NCI-H748 treated with DMSO at 0.1 percent for 48 hours (cell line): ENCODE measurements around the gene CDKN2B-AS1.

ENCODE experiments used
- DNase-seq: peaks from one replicate; lab custom pipeline; 2025; lab: John Stamatoyannopoulos, UW

CDKN2B-AS1 gene

DNA sequence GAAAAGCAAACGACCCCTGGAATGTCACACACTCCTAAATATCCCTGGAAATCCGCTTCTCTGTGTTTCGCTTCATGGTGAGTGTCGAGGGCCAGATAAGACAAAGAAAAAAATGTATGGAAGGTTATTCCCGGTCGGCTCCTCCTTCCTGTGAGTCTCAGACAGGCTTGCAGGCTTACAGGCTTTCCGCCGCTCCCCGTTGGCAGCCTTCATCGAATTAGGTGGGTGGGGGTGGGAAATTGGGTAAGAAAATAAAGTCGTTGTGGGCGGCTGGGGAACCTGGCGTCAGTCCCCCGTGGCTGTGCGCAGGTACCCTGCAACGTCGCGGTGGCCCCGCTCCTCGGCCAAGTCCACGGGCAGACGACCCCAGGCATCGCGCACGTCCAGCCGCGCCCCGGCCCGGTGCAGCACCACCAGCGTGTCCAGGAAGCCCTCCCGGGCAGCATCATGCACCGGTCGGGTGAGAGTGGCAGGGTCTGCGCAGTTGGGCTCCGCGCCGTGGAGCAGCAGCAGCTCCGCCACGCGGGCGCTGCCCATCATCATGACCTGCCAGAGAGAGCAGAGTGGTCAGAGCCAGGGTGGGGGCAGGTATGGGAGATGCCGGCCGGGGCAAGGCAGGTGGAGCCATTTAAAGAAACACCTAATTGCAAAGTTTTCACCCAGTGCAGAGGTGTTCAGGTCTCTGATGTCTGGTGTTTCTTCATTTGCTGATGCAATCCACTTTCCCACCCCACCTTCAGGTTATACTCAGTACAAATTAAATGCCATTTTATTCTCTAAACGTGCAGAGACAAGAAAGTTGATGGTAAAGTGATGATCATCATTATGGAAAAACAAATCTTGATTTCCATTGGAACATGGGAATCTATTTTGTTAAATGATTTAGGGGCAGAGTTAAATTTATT is 11.4 kb downstream of the CDKN2B-AS1 start:
- no peak for DNase-seq

- peak; percentile 54 for DNase-seq
Measured at GRCh38 chr9:22008384-22008716, 13.8 kb downstream of the CDKN2B-AS1 start.

GRCh38 chr9:22008717-22009505 is 14.3 kb downstream of the CDKN2B-AS1 start, which contains the start of gene CDKN2B:
Gene CDKN2B, minus strand, starts transcription at chr9:22009305. Its CDS starts 352 bp downstream, at chr9:22008953.
- peak; percentile 90 for DNase-seq

GRCh38 chr9:22009506-22009867 is 14.9 kb downstream of the CDKN2B-AS1 start:
- DNase-seq, result no peak

DNA sequence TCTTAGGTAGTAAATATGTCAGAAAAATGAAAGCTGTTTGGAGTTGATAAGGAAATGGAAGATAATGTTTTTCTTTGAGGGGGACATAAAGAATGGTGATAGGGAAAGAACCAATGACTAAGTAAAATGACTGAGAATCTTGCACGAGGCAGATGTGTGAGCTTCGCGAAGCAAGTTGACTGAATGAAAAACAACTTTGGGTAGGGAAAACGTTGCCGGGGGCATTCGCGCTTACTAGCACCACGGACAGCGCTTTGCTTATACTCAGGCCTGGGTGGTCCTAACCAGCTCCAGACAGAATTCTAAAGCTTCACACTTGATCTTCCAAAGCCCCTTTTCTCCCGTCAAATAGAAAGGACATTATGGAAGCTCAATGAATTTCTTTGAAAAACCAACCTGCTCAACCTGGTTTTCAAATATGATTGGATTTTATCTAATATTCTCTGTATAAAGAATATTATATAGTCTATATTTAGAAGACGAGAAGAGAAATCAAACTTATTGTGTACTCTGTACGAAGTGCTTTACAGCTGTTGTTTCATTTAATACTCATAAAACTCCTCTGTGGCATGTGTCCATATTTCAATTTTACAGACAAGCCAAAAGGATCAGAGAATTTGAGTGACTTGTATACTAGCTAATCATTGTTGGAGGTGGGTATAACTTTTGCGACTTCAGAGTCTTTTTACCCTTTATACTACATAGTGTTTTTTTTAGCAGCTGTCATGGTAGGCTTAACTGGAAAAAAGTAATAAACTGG is 16.5 kb downstream of the CDKN2B-AS1 start:
- DNase-seq, result no peak

- DNase-seq, result no peak
Measured at GRCh38 chr9:22022396-22022795, 27.8 kb downstream of the CDKN2B-AS1 start.

GRCh38 chr9:22026696-22027095 is 32.1 kb downstream of the CDKN2B-AS1 start:
- no peak for DNase-seq

DNA sequence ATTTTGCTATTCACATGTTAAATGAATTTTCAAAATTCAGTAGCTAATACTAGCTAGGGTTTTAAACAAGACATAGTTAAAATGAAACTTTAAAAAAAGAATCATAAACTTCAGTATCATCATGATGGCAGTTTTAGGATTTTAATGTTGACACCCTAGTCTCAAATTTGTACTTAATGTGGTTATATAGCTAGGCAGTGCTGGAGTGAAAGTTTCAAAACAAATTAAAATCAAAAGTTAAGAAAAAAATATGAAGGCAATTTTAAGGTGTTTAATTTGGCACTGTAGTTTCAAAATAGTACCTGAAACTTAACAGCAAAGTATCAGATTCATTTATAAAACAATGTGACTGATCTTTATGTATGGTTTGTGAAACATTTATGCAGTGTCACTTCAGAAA is 33.8 kb downstream of the CDKN2B-AS1 start:
- no peak for DNase-seq

- DNase-seq, result no peak
Measured at GRCh38 chr9:22029231-22029630, 34.6 kb downstream of the CDKN2B-AS1 start.

DNA sequence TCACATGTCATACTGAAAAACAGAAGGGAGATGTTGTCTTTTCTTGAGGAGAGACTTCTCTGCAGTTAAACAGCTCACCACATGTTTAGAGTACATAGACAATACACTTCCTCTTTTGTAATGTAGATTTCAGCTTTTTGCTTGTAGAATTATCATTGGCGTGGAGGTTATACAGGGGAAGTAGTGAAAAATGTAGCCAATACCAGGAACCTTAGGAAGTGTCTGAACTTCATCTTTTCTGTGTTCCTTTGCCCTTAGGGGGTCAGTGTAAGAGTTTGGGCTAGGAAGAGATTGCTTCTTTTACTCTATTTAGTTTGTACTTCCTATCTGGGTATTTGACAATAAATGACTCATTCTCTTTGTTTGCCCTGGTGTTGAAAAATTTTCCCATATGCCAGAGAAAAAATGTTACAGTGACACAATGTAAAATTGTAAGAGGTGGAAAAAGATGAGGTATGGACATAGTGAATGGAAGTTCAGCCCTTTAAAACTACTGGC is 35.6 kb downstream of the CDKN2B-AS1 start:
- DNase-seq, result no peak

- no peak for DNase-seq
Measured at GRCh38 chr9:22031655-22032411, 37.2 kb downstream of the CDKN2B-AS1 start.

GRCh38 chr9:22033012-22033630 is 38.5 kb downstream of the CDKN2B-AS1 start:
- no peak for DNase-seq

DNA sequence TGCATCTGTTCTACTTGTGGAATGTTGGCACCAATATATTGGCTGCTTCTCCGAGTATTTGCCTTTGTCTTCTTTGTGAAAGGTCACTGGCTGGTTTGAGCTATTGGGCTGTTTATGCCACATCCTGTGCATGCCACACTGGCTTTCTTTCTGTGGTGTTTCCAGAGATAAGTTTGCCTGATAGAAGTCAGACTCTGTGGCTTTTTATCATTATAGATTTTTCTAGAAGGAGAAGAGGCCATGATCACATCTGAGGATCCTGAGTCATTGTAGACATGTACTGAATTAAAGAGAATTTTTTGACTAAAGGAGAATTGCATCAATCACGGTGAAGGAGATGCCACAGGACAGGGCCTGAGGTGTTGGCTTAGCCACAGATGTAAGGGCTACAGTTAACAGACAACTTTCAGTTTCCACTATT is 41.0 kb downstream of the CDKN2B-AS1 start:
- no peak for DNase-seq

DNA sequence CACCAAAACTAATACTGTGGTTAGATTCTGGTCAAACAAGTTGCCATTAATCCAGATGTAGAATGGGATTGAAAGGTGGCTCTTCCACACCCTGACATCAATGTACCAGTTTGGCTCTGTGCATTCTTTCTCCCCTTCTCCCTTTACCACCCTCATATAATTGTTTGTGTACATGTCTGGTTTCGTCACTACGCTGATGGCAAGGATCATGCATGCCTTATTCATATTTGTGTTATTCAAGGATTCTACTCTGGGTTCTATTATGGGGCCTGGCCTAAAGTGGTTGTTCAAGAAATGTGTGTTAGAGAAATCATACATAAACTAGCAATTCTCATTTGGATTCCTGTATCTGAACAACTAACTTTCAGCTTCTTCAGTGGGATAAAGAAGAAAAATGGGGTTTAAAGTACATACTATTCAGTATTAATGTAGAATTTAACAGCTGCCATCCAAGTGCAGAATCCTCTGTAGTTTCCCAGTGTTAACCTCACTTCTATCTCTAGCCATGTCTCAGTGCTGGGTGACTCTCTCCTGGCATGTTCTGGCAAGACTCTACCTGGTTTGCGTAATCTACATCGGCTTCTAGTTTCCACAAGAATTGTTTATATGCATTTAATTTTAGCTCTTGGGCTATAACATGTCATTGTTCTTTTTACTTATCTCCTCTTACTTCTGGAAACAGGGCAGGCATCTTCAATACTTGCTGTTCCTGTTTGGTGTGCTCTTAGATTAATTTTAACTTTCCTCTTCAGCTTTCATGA is 42.5 kb downstream of the CDKN2B-AS1 start:
- no peak for DNase-seq

- peak; percentile 4 for DNase-seq
Measured at GRCh38 chr9:22037954-22038690, 43.5 kb downstream of the CDKN2B-AS1 start.

GRCh38 chr9:22039258-22039657 is 44.7 kb downstream of the CDKN2B-AS1 start:
- DNase-seq, result no peak

- no peak for DNase-seq
Measured at GRCh38 chr9:22040760-22041159, 46.2 kb downstream of the CDKN2B-AS1 start.

GRCh38 chr9:22041344-22041743 is 46.8 kb downstream of the CDKN2B-AS1 start:
- no peak for DNase-seq

- no peak for DNase-seq
Measured at GRCh38 chr9:22041775-22042174, 47.2 kb downstream of the CDKN2B-AS1 start.
